Heart left ventricle (tissue), 16 donors: ENCODE measurements around the gene PICALM. TPM values are rescaled to one million over a fixed set of nuclear protein-coding genes. Genes with fewer than 3 reads are reported as not detected.

ENCODE experiments used
- ATAC-seq, 4 donors: fragments of 200-7000 bp; cut with Tn5 transposase; one replicate each; pipeline ENCODE4 v1.9.1; 2020 to 2022; ENCODE audit warnings: moderate library complexity in 4 of 4, mild to moderate bottlenecking in 3 of 4, moderate number of reproducible peaks in 1 of 4
- DNase-seq, 5 donors: peaks; one replicate each; pipeline ENCODE4 v3.0.0-alpha.2; 2020
- H3K27ac ChIP-seq, 12 donors: fragments of 200-600 bp; sonication (generic) in 4 of 12; one replicate each; pipeline versions ENCODE4 v1.5.0 to v1.8.0; 2016 to 2022; ENCODE audit warnings: mild to moderate bottlenecking in 2 of 12
- H3K27me3 ChIP-seq, 9 donors: fragments of 200-600 bp; sonication (generic) in 2 of 9; one replicate each; pipeline versions ENCODE4 v1.5.1 to v1.8.0; 2016 to 2022; ENCODE audit warnings: mild to moderate bottlenecking in 3 of 9
- H3K36me3 ChIP-seq, 9 donors: fragments of 200-600 bp; sonication (generic) in 2 of 9; one replicate each; pipeline versions ENCODE4 v1.5.0 to v1.8.0; 2018 to 2022; ENCODE audit warnings: mild to moderate bottlenecking in 2 of 9
- H3K4me1 ChIP-seq, 12 donors: fragments of 200-600 bp; sonication (generic) in 4 of 12; one replicate each; pipeline versions ENCODE4 v1.5.0 to v1.8.0; 2016 to 2022; ENCODE audit warnings: mild to moderate bottlenecking in 3 of 12
- H3K4me3 ChIP-seq, 12 donors: fragments of 200-600 bp; sonication (generic) in 4 of 12; one replicate each; pipeline versions ENCODE4 v1.5.0 to v1.8.0; 2017 to 2022; ENCODE audit warnings: mild to moderate bottlenecking in 9 of 12, moderate library complexity in 4 of 12
- H3K9me3 ChIP-seq, 12 donors: fragments of 200-600 bp; sonication (generic) in 4 of 12; one replicate each; pipeline versions ENCODE4 v1.5.0 to v1.8.0; 2016 to 2022; ENCODE audit warnings: mild to moderate bottlenecking in 1 of 12
- CTCF ChIP-seq, 12 donors: fragments of 200-600 bp; sonication (generic) in 4 of 12; IDR thresholded peaks; one replicate each; pipeline versions ENCODE4 v1.5.0 to v1.8.0; 2018 to 2022; ENCODE audit warnings: antibody characterized with exemption in 12 of 12, mild to moderate bottlenecking in 5 of 12
- POLR2A ChIP-seq, 2 donors: fragments of 450-650 bp; IDR thresholded peaks; one replicate each; pipeline ENCODE4 v1.6.1; 2017; ENCODE audit warnings: antibody characterized with exemption in 2 of 2, mild to moderate bottlenecking in 2 of 2, moderate library complexity in 2 of 2
- WGBS, 4 donors: extraction: QIAGEN DNeasy Blood & Tissue Kit in 2 of 4; methylation state at CpG; one replicate each; pipeline versions ENCODE4 v1.1.5 to v1.1.7; 2013 to 2018; 5-methylcytosine and 5-hydroxymethylcytosine counted together
- intact Hi-C, 10 donors: fragments of 100-400 bp; cut with DNase I; formaldehyde crosslinking; loops; one replicate each; pipeline versions ENCODE4 v1.11.1 to v1.14.2; 2022
- polyA plus RNA-seq, 2 donors: library from polyadenylated mRNA; stranded (reverse); fragments of 200-250 nt; gene quantifications; one replicate each; pipeline ENCODE4 v1.2.3, GENCODE V29; 2013
- total RNA-seq, 9 donors: library from RNA; depleted of rRNA in 2 of 9; stranded (reverse); fragments of >200 nt in 2 of 9; fragmentation: NEBNext Ultra II Directional in 3 of 9; extraction: Animal tissue kit (Norgen Biotek cat#: 25700) in 3 of 9; gene quantifications; one replicate each; pipeline versions ENCODE4 v1.1.0 to v1.2.4, GENCODE V29; 2016 to 2023
- donor health status: ischemic (EF 13 %, LVEDD 7.1; RV severe dilation, severe dysfunction).
- donor health status: healthy with polysubstance abuse.
- donor health status: DM: no; HTN: yes; CAD: no.
- donor health status: DM: no; HTN: no; CAD: no.
- donor health status: ischemic (EF 25% LVEDD 6.9; RV normal size, moderate dysfunction).
- donor health status: ischemic (EF 25% LVEDD 5.7; RV mildly dilated, moderate dysfunction).
- donor health status: healthy.
- donor health status: DM: yes; HTN: yes; CAD: no.
- donor health status: ischemic (EF 35%, LVEDD 5.7; RV mildly dilated, moderate dysfunction).
- donor health status: nonischemic (EF 11% LVEDD 7.7; RV severe dilation, severe dysfunction).
- donor health status: DM: yes; HTN: yes; CAD: no.
- donor health status: PGD.
- donor health status: ischemic (EF 29% LVEDD 5.4; RV normal size, mild dysfunction).
- donor health status: nonischemic (EF 23%, LVEDD 6.1; RV moderate dilation, normal function).

The PICALM gene
- total and polyA plus RNA-seq, 11 donors: 36.1 to 207 (median 171) TPM

DNA sequence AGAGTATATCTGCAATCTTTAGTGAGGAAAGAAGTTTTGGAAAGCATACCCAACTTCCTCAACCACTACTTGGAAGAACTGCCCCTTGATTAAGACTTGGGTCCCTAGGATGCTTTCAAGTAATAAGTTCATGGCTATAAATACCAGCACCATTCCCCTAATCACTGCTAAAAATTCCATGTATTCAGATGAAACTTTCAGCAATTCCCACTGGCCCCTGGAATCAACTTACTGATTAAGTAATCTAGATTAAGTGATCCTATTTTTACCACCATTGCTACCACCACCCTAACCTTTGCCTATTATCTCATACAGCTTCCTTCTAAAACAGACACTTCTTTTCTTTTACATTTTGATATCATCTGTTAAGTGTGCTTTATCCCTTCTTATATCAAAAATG, 10.5 kb downstream of the PICALM start:
- peaks cover 9 to 100% (median 77%) of the 10 kb centered on the region in 12 donors for H3K4me1 ChIP-seq
- peak overlapping the region in 1 of 12 donors; percentile 2 for H3K27ac ChIP-seq
- no peak for DNase-seq
- intact Hi-C loops: no loop called here
- no peaks in the 10 kb centered on the region for H3K9me3 ChIP-seq
- H3K27me3 ChIP-seq: no peaks in the 10 kb centered on the region
- no peaks in the 10 kb centered on the region for H3K36me3 ChIP-seq
- ATAC-seq: no peak
- no peak for TF ChIP-seq CTCF (IDR thresholded peaks at IDR 0.05)
- no peak for TF ChIP-seq POLR2A (IDR thresholded peaks at IDR 0.05)
- H3K4me3 ChIP-seq: no peak overlapping the region

DNA sequence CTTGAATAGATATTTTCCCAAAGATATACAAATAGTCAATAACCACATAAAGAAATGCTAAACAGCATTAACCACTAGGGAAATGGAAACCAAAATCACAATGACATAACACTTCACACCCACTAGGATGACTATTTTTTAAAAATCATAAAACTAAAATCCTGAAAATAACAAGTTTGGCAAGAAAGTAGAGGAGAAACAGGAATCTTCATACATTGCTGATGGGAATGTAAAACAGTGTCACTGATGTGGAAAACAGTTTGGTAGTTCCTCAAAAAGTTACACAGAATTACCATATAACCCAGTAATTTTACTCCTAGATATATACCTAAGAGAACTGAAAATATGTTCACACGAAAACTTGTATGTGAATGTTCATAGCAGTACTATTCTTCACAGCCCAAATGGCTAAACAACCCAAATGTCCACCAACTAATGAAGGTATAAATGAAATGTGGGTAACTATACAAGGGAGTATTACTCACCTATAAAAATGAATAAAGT, 12.5 kb downstream of the PICALM start:
- DNase-seq (no peak), ATAC-seq (no peak)
- 91 to 97% (median 95%) methylated on average over 1 of the region's 1 CpG for WGBS, 4 donors
- Histone ChIP-seq H3K36me3 (no peaks in the 10 kb centered on the region), H3K4me3 (no peak overlapping the region), H3K27me3 (no peaks in the 10 kb centered on the region), H3K4me1 (peaks cover 7 to 100% (median 76%) of the 10 kb centered on the region in 12 donors), H3K27ac (peak overlapping the region in 1 of 12 donors; percentile 39), H3K9me3 (no peaks in the 10 kb centered on the region)
- no peak for TF ChIP-seq POLR2A (IDR thresholded peaks at IDR 0.05)
- no peak for TF ChIP-seq CTCF (IDR thresholded peaks at IDR 0.05)
- intact Hi-C loops: no loop called here

GRCh38 chr11:86052693-86053641, 15.9 kb downstream of the PICALM start:
- H3K27me3 ChIP-seq: no peaks in the 10 kb centered on the region
- H3K4me1 ChIP-seq: peaks cover 0 to 99% (median 63%) of the 10 kb centered on the region in 12 donors
- peak overlapping the region in 1 of 12 donors; percentile 50 for H3K27ac ChIP-seq
- WGBS, 4 donors: 70 to 78% (median 75%) methylated on average over 10 of the region's 10 CpGs
- DNase-seq: no peak
- intact Hi-C loops: no loop called here
- H3K4me3 ChIP-seq: no peak overlapping the region
- no peaks in the 10 kb centered on the region for H3K9me3 ChIP-seq
- H3K36me3 ChIP-seq: no peaks in the 10 kb centered on the region
- no peak for ATAC-seq
- TF ChIP-seq CTCF (IDR thresholded peaks at IDR 0.05) (no peak), POLR2A (IDR thresholded peaks at IDR 0.05) (no peak)

DNA sequence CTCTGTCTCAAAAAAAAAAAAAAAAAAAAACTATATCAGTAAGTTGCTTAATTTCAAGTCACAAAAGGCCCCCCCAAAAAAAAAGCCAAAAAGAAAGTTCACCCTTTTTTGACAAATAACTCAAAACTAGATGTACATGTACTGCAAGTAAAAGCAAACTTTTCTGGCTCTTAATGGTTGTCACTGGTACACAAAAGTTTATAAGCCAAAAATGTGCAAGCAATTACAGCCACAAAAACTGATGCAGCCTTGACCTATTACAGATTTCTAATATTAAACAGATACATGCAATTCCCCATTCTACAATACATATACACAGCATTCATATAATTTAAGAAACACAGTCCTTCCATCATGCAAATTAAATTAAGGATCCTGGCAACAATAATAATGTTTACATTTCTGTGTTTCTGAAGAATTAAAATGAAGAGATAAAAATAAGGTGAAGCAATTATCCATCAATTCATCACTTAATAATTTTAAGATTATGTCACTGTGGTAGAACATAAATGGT, 18.6 kb downstream of the PICALM start:
- no peaks in the 10 kb centered on the region for H3K27me3 ChIP-seq
- no peak overlapping the region for H3K27ac ChIP-seq
- no peak for ATAC-seq
- H3K4me3 ChIP-seq: no peak overlapping the region
- no peaks in the 10 kb centered on the region for H3K9me3 ChIP-seq
- H3K36me3 ChIP-seq: no peaks in the 10 kb centered on the region
- intact Hi-C loops: no loop called here
- peaks cover 0 to 99% (median 71%) of the 10 kb centered on the region in 12 donors for H3K4me1 ChIP-seq
- TF ChIP-seq CTCF (IDR thresholded peaks at IDR 0.05): no peak
- TF ChIP-seq POLR2A (IDR thresholded peaks at IDR 0.05): no peak
- DNase-seq: no peak
